GM18951 (cell line): Measurements from ENCODE around the gene HORMAD2.
"Not testable (repeated sequence)": the region's sequence is repeated elsewhere in the genome, so short reads cannot be mapped to it uniquely, and the experiment has no call there.

ENCODE experiments used
- POLR2A ChIP-seq: IDR thresholded peaks from 4 replicates; pipeline ENCODE4 v1.6.1; 2011; ENCODE audit warnings: mild to moderate bottlenecking; ENCODE audit not compliant: insufficient read length, insufficient read depth; ENCODE audit errors: extremely low read depth
- in situ Hi-C: fragments of 300-500 bp; cut with MboI; formaldehyde crosslinking; loops from one replicate; pipeline ENCODE4 v1.12.0; 2022; ENCODE audit warnings: low sequenced_read_pairs, mixed read lengths, inconsistent platforms; ENCODE audit not compliant: unreplicated experiment

Gene HORMAD2

DNA sequence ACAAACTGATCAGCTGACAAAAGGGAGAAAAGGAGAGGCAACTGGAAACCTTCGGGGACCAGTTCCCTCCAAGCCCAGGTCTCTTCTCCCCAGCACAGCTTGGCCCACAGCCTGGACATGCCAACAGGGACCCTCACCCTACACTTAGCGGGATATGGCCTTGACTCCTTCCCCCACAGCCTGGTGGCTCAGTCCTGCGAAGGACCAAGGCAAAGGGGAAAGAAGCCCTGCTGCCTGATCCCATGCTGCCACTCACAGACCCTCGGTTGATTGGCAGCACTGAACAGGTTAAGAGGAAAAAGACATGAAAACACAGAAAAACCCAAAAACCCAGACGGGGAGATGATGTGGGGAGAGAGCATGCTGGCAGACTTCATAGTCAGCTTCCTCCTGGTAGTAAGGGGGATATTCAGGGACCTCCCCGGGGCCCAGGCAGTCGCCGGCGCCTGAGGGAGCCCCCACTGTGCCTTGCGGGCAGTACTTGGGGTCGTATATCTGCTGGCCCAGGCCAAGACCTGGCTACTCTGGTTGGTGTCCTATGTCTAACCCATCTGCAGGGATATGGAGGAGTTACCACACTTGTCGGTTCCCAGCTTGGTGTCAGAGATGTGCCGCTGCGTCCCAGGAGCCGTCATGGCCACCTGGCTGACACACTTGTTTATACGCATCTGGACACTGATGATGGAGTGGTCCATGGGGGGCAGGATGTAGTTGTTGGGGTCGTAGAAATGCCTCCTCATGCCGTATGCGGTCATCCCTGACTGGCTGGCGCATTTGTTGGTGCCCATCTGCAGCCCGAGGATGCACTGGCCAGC lies 34.2 kb upstream of the HORMAD2 start:
- in situ Hi-C loops, result no loop called here
- TF ChIP-seq POLR2A, result no peak

DNA sequence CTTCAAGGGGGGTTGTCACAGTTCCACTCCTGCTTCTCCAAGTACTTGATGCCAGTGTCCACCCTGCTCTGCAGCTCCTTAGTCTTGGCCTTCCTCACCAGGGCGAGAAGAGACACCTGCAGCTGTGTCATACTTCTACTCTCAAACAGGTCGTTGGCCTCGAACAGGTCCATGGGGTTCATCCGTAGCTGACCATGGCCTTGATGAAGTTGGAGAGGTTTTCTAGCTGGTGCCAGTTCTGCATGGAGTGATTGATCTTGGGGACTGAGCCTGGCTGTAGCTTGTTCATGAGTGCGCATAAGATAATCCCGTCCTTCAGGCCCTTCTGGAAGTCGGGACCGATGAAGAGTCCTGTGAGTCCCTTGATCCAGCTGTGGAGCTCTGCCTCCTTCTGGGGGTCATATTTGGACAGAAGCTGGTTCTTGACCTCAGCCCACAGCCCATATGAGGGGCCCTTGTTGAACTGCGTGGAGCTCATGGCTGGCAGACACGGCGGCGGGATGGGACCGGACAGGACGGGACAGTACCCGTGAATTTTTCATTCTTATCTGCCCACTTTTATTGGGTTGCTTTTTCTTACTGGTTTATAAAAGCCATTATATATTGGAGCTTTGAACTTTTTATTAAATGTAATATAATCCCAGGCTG lies 33.4 kb upstream of the HORMAD2 start:
- in situ Hi-C loops, result no loop called here
- TF ChIP-seq POLR2A, result no peak

- no peak for TF ChIP-seq POLR2A
Observed at GRCh38 chr22:30047364-30047738, 32.9 kb upstream of the HORMAD2 start.

GRCh38 chr22:30048681-30049080 lies 31.6 kb upstream of the HORMAD2 start:
- in situ Hi-C loops, result no loop called here

More at GRCh38 chr22:30047364-30047738, 32.9 kb upstream of the HORMAD2 start:
- in situ Hi-C loops, result no loop called here

DNA sequence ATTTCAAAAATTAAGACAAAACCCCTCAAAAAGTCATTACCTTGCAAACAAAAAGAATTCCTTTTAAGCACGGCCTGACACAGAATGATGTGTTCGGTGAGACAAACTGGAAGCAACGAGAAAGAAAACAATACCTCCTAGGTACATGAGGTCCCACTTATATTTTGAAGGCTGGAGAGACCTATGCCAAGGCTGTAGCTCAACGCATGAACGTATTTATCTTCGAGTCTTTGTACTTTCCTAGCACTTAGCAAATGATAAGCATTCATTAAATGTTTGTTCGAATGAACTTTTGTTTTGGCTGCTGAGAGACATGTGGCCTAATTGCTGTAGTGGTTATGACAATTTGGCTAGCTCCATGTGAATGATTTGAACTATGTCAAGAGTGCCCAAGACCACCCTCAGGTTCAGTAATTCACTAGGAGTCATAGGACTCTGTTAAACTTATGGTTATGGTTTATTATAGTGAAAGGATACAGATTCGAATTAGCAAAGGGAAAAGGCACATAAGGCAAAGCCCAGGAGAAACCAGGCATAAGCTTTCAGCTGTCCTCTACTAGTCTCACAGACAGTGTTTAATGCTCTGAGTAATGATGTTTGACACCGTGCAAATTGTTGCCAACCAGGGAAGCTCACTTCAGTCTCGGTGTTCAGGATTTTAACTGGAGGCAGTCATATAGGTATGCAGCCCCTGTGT lies 26.0 kb upstream of the HORMAD2 start:
- in situ Hi-C loops, result no loop called here
- TF ChIP-seq POLR2A, result no peak

More at GRCh38 chr22:30048681-30049080, 31.6 kb upstream of the HORMAD2 start:
- TF ChIP-seq POLR2A, result no peak

DNA sequence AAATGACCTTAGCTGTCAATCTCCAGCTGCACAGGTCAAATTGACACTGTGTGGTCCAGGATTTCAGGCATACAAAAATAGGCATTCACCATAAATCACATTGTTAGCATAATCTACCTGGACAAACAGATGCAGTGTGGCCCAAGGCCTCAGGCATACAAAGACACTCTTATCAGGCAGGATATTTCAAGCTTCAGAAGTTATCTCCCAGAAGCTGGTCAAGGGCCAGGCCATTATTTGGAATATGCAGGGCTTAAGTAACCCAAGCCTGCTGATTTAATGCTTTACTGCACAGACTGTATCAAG lies 25.5 kb upstream of the HORMAD2 start:
- in situ Hi-C loops, result no loop called here
- TF ChIP-seq POLR2A, result no peak

DNA sequence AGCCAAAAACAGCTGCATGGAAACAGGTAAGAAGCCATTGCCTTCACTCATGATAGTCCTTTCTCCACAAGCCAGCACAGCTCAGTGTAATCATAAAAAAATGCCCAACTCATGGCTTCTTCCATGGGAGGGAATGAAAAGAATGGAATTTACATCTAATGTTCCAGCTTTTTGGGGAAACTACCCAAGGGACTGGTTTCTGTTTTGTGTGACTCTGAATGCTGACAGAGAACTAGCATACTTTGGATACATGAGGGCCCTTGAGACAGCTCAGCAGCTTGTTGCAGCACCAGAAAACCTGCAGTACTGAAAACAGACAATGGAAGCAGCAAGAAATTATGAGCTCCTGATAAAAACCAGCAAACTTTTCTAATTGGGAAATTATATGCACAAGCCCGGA lies 24.2 kb upstream of the HORMAD2 start:
- TF ChIP-seq POLR2A, result no peak
- in situ Hi-C loops, result no loop called here

DNA sequence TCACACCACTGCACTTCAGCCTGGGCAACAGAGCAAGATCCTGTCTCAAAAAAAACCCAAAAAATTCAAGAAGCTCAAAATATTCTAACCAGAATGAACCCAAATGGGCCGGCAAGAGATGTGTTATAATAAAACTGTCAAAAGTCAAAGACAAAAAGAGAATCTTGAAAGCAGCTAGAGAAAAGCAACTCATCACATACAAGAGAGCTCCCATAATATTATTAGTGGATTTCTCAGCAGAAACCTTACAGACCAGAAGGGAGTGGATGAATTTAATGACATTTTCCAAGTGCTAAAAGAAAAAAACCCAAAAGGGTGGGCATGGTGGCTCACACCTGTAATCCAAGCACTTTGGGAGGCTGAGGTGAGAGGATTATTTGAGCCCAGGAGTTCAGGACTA lies 22.9 kb upstream of the HORMAD2 start:
- in situ Hi-C loops, result no loop called here

DNA sequence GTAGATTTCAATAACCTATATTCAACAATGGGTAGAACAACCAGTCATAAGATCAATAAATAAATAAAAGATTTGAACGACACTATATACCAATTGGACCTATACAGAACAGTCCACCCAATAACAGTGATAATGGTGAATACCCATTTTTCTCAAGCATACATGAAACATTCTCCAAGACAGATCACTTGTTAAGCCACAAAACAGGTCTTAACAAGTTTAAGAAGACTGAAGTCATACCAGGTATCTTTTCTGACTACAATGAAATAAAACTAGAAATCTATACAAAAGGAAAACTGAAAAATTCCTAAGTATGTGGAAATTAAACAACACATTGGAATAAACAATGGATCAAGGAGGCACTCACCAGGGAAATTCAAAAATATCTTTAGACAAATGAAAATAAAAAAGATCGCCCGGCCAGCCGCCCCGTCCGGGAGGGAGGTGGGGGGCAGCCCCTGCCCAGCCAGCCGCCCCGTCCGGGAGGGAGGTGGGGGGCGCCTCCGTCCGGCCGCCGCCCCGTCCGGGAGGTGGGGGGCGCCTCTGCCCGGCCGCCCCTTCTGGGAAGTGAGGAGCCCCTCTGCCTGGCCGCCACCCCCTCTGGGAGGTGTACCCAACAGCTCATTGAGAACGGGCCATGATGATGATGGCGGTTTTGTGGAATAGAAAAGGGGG lies 20.8 kb upstream of the HORMAD2 start:
- in situ Hi-C loops, result not testable (repeated sequence)

More for the DNA sequence above, 22.9 kb upstream of the HORMAD2 start:
- TF ChIP-seq POLR2A, result no peak

DNA sequence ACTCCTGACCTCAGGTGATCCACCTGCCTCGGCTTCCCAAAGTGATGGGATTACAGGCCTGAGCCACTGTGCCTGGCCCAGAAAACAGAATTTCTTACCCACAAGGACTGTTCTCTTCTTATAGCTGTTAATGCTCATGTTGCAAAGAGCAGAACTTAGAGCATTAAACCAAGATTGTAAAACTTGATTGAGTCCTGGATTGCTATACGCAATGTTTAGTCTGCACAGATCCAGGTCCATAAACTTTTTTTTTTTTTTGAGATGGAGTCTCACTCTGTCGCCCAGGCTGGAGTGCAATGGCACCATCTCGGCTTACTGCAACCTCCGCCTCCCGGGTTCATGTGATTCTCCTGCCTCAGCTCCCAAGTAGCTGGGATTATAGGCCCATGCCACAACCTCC lies 19.2 kb upstream of the HORMAD2 start:
- in situ Hi-C loops, result not testable (repeated sequence)

- in situ Hi-C loops, result no loop called here
- TF ChIP-seq POLR2A, result no peak
Observed at GRCh38 chr22:30062259-30062658, 18.0 kb upstream of the HORMAD2 start.

DNA sequence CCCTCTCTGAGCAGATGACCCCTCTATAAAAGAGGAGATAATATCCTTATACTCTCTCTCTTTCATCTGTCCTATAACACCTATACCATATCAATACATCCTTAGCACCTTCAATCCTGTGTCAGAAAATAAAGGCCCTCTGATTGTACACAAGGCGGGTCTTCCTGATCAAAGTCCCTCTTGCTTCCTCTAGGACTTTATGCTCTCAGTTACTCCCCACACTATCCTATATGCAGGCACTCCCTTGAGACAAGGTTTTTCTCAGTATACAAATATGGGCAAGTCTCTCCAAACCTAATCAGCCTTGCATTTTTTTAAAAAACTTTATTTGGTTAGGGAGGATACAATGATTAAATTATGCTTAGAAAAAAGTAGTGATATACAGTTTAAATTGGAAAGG lies 17.3 kb upstream of the HORMAD2 start:
- in situ Hi-C loops, result no loop called here

GRCh38 chr22:30064172-30064571 lies 16.1 kb upstream of the HORMAD2 start:
- in situ Hi-C loops, result no loop called here
- no peak for TF ChIP-seq POLR2A

More for the DNA sequence above, 17.3 kb upstream of the HORMAD2 start:
- TF ChIP-seq POLR2A, result no peak
